Naive thymus-derived CD4-positive, alpha-beta T cell (primary cell): Measurements from ENCODE around the gene LPCAT1. TPM values are rescaled to one million over a fixed set of nuclear protein-coding genes. Genes with fewer than 3 reads are reported as not detected.
"Not testable (repeated sequence)": the region's sequence is repeated elsewhere in the genome, so short reads cannot be mapped to it uniquely, and the experiment has no call there.

Experiments used
- ATAC-seq: fragments of 150-1000 bp; cut with Tn5 transposase; 2 replicates; pipeline ENCODE4 v1.10.0; 2021; ENCODE audit warnings: mild to moderate bottlenecking, moderate library complexity
- CTCF ChIA-PET: fragments of 350-600 bp; sonication (Branson Sonifier 250); formaldehyde crosslinking; loops from one replicate; lab custom pipeline; 2021; ENCODE audit warnings: antibody characterized with exemption; lab: Charles Lee
- POLR2A ChIA-PET: fragments of 350-600 bp; sonication (Branson Sonifier 250); formaldehyde crosslinking; loops from one replicate; lab custom pipeline; 2021; ENCODE audit warnings: antibody characterized with exemption, inconsistent platforms; lab: Charles Lee
- DNase-seq, 9 donors: peaks; one replicate each; pipeline versions ENCODE4 v3.0.0 to v3.0.0-alpha.2; 2020 to 2022; ENCODE audit warnings: mixed read lengths in 1 of 9
- H3K27ac ChIP-seq: one replicate; pipeline ENCODE4 v1.7.0; 2013; ENCODE audit warnings: mild to moderate bottlenecking, low read depth, low read length, moderate library complexity
- H3K27me3 ChIP-seq, 2 donors: one replicate each; pipeline ENCODE4 v1.7.0; 2013; ENCODE audit warnings: low read length in 2 of 2, mild to moderate bottlenecking in 2 of 2, moderate library complexity in 2 of 2; ENCODE audit not compliant: control insufficient read depth in 2 of 2, insufficient read depth in 2 of 2
- H3K36me3 ChIP-seq, 3 experiments: 1 replicate in 2 of 3; 2 replicates in 1 of 3; pipeline ENCODE4 v1.7.0; 2013; ENCODE audit warnings: low read length in 3 of 3, mild to moderate bottlenecking in 3 of 3, moderate library complexity in 1 of 3; ENCODE audit not compliant: insufficient read depth in 3 of 3, control insufficient read depth in 2 of 3
- H3K4me1 ChIP-seq, 2 donors: one replicate each; pipeline ENCODE4 v1.7.0; 2013; ENCODE audit warnings: low read length in 2 of 2, mild to moderate bottlenecking in 2 of 2, moderate library complexity in 1 of 2; ENCODE audit not compliant: control insufficient read depth in 2 of 2, insufficient read depth in 2 of 2
- H3K4me3 ChIP-seq: 2 replicates; pipeline ENCODE4 v1.7.0; 2013; ENCODE audit warnings: mild to moderate bottlenecking, low read length
- H3K9me3 ChIP-seq, 3 experiments: 1 replicate in 2 of 3; 2 replicates in 1 of 3; pipeline ENCODE4 v1.7.0; 2013; ENCODE audit warnings: low read length in 3 of 3; ENCODE audit not compliant: control insufficient read depth in 2 of 3
- H3K27ac Mint-ChIP-seq, 9 donors: one replicate each; pipeline ENCODE4 v1.8.0; 2020 to 2022; ENCODE audit warnings: mixed read lengths in 9 of 9, mild to moderate bottlenecking in 8 of 9, moderate library complexity in 5 of 9, inconsistent platforms in 2 of 9
- H3K27me3 Mint-ChIP-seq, 5 donors: one replicate each; pipeline ENCODE4 v1.8.0; 2021 to 2022; ENCODE audit warnings: mixed read lengths in 5 of 5, mild to moderate bottlenecking in 1 of 5
- H3K36me3 Mint-ChIP-seq, 5 donors: one replicate each; pipeline ENCODE4 v1.8.0; 2020 to 2022; ENCODE audit warnings: mixed read lengths in 5 of 5, mild to moderate bottlenecking in 3 of 5, inconsistent platforms in 1 of 5
- H3K4me1 Mint-ChIP-seq, 7 donors: one replicate each; pipeline ENCODE4 v1.8.0; 2020 to 2022; ENCODE audit warnings: mixed read lengths in 7 of 7, mild to moderate bottlenecking in 3 of 7, inconsistent platforms in 1 of 7
- H3K4me3 Mint-ChIP-seq, 10 donors: one replicate each; pipeline ENCODE4 v1.8.0; 2020 to 2022; ENCODE audit warnings: mild to moderate bottlenecking in 10 of 10, mixed read lengths in 10 of 10, moderate library complexity in 6 of 10, inconsistent platforms in 2 of 10
- H3K9me3 Mint-ChIP-seq, 11 donors: one replicate each; pipeline ENCODE4 v1.8.0; 2020 to 2022; ENCODE audit warnings: mixed read lengths in 11 of 11, mild to moderate bottlenecking in 4 of 11, inconsistent platforms in 1 of 11, moderate library complexity in 1 of 11
- intact Hi-C, 2 donors: fragments of 100-400 bp; cut with micrococcal nuclease; formaldehyde crosslinking; loops; one replicate each; pipeline ENCODE4 v1.15.1; 2023
- polyA plus RNA-seq, 2 donors: library from polyadenylated mRNA; unstranded; fragments of 300-500 nt; fragmentation: Illumina TruSeq; gene quantifications; one replicate each; pipeline ENCODE4 v1.2.3, GENCODE V29; 2021
- total RNA-seq, 6 experiments: library from RNA in 5 of 6; stranded (reverse) in 5 of 6; gene quantifications; 1 replicate in 5 of 6; 2 replicates in 1 of 6; pipeline ENCODE4 v1.2.3 and lab custom pipeline; 2021 to 2026

The LPCAT1 gene
- total and polyA plus RNA-seq, 7 experiments from 2014 or later: 9.9 to 89.4 (median 40.9) TPM

DNA sequence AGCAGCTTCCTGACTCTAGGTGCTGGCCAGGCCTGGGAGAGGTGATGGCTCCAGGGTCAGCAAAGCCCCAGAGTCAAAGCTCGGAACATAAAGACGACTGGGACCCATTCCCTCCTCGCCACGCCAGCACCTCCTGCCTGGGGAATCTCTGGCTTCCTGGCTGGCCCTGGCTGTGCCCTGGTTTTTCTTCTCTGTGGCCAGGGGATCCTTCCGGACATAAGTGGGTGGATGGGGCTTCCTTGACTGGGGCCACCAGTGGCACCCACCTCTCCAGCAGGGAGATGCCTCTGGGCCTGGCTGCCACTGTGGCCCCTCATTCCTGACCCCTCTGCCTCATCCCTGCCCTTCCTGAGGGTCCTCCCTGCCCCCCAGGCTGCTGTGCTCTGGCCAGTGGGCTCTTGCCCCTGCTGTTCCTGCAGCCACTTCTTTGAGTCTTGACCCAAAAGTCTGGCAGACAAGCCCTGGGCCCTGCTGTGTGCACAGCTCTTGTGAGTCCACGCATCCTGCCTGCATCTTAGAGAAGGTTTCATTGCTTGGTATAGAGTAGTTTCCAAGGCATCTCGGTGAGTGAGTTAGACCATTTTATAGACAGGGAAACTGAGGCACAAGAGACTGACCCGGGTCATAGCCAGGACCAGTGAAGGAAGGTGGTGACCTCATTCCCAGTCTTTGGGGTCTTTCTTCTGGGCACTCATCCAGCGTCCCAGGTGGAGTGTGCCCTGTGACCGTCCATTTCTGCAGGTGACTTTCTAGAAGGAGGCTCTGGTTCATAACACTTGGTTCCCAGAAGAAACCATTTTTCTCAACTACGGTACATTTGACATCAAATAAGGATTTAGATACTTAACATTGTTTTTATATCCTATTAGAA, 17.3 kb upstream of the LPCAT1 start:
- no peak overlapping the region for H3K4me3 ChIP-seq
- intact Hi-C loops: no loop called here
- no peaks in the 10 kb centered on the region for H3K27me3 ChIP-seq
- H3K36me3 ChIP-seq: no peaks in the 10 kb centered on the region
- ATAC-seq (no peak), DNase-seq (peak in 1 of 9 donors; percentile 16)
- Mint-ChIP-seq H3K27ac (peak overlapping the region in 5 of 9 donors; percentile 15 to 55 (median 31)), H3K9me3 (peaks cover 0 to 3% (median 0%) of the 10 kb centered on the region in 11 donors), H3K4me1 (peaks cover 15 to 31% (median 20%) of the 10 kb centered on the region in 7 donors), H3K36me3 (peaks cover 0 to 2% (median 0%) of the 10 kb centered on the region in 5 donors), H3K4me3 (no peak overlapping the region), H3K27me3 (peaks cover 0 to 3% (median 0%) of the 10 kb centered on the region in 5 donors)
- H3K9me3 ChIP-seq: peaks cover 0 to 3% (median 0%) of the 10 kb centered on the region in 3 experiments
- POLR2A ChIA-PET: interaction anchor here (0.8 kb wide), 1 partner anchor 40 kb away, joined by 3 read pairs; no protein-coding TSS in a partner anchor
- no peak overlapping the region for H3K27ac ChIP-seq
- CTCF ChIA-PET: no interaction called here
- peaks cover 0 to 11% of the 10 kb centered on the region in 2 donors for H3K4me1 ChIP-seq

DNA sequence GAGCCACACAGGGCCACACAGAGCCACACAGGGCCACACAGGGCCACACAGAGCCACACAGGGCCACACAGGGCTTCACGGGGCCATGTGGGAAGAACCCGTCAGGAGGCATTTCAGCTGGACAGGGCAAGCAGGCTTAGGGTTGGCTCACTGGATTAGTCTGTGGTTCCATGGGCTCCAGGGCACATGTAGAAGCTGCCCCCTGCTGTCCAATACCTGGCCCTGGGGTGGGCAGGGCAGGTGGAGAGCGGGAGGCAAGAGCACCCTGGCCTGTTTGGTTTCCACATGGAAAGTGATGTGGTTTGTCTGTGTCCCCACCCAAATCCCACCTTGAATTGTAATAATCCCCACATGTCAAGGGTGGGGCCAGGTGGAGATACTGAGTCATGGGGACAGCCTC, 16.4 kb upstream of the LPCAT1 start:
- ChIA-PET POLR2A (no interaction called here), CTCF (no interaction called here)
- peak overlapping the region in 4 of 9 donors; percentile 15 to 73 (median 43) for H3K27ac Mint-ChIP-seq
- H3K4me3 Mint-ChIP-seq: no peak overlapping the region
- peak in 1 of 9 donors; percentile 16 for DNase-seq
- H3K9me3 ChIP-seq: peaks cover 0 to 3% (median 0%) of the 10 kb centered on the region in 3 experiments
- no peaks in the 10 kb centered on the region for H3K27me3 ChIP-seq
- H3K9me3 Mint-ChIP-seq: peaks cover 0 to 3% (median 0%) of the 10 kb centered on the region in 11 donors
- H3K4me1 ChIP-seq: peaks cover 7 to 20% of the 10 kb centered on the region in 2 donors
- H3K36me3 ChIP-seq: no peaks in the 10 kb centered on the region
- intact Hi-C loops: no loop called here
- no peak overlapping the region for H3K4me3 ChIP-seq
- peaks cover 0 to 10% (median 0%) of the 10 kb centered on the region in 5 donors for H3K27me3 Mint-ChIP-seq
- H3K36me3 Mint-ChIP-seq: peaks cover 0 to 2% (median 0%) of the 10 kb centered on the region in 5 donors
- H3K27ac ChIP-seq: peak overlapping the region; percentile 35
- no peak for ATAC-seq
- H3K4me1 Mint-ChIP-seq: peaks cover 21 to 32% (median 23%) of the 10 kb centered on the region in 7 donors

DNA sequence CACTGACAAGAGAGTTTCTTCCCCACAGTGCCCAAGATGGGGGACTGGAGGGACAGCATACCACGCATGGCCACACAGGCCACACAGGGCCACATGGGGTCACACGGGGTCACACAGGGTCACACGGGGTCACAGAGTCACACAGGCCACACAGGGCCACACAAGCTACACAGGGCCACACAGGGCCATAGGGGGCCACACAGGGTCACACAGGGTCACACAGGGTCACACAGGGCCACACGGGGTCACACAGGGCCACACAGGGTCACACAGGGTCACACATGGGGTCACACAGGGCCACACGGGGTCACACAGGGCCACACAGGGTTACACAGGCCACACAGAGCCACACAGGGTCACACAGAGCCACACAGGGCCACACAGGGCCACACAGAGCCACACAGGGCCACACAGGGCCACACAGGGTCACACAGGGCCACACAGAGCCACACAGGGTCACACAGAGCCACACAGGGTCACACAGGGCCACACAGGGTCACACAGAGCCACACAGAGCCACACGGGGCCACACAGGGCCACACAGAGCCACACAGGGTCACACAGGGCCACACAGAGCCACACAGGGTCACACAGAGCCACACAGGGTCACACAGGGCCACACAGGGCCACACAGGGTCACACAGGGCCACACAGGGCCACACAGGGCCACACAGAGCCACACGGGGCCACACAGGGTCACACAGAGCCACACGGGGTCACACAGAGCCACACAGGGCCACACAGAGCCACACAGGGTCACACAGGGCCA, 15.8 kb upstream of the LPCAT1 start:
- H3K36me3 Mint-ChIP-seq, H3K36me3 ChIP-seq, ATAC-seq, H3K9me3 Mint-ChIP-seq, POLR2A ChIA-PET, H3K4me3 ChIP-seq, H3K4me3 Mint-ChIP-seq, CTCF ChIA-PET, H3K9me3 ChIP-seq, H3K27me3 ChIP-seq: not testable (repeated sequence)
- H3K4me1 Mint-ChIP-seq: peaks cover 19 to 37% (median 26%) of the 10 kb centered on the region in 7 donors
- intact Hi-C loops: loop anchor here (5.0 kb wide), 2 partner anchors 253 to 263 kb away; partner anchors contain the start of gene NDUFS6 (in 1 of the 2)
- peak overlapping the region; percentile 35 for H3K27ac ChIP-seq
- peaks cover 0 to 15% (median 0%) of the 10 kb centered on the region in 5 donors for H3K27me3 Mint-ChIP-seq
- H3K4me1 ChIP-seq: peaks cover 11 to 22% of the 10 kb centered on the region in 2 donors
- peak overlapping the region in 5 of 9 donors; percentile 53 to 93 (median 84) for H3K27ac Mint-ChIP-seq
- peak in 1 of 9 donors; percentile 16 for DNase-seq

- Histone ChIP-seq H3K27me3 (no peaks in the 10 kb centered on the region), H3K9me3 (peaks cover 0 to 3% (median 0%) of the 10 kb centered on the region in 3 experiments), H3K4me1 (peaks cover 11 to 22% of the 10 kb centered on the region in 2 donors), H3K27ac (peak overlapping the region; percentile 35), H3K36me3 (no peaks in the 10 kb centered on the region), H3K4me3 (no peak overlapping the region)
- ChIA-PET CTCF (interaction anchor here (0.6 kb wide), 1 partner anchor 66 kb away, joined by 3 read pairs; no protein-coding TSS in a partner anchor), POLR2A (interaction anchor here (1.1 kb wide), 1 partner anchor 15 kb away, joined by 4 read pairs; no protein-coding TSS in a partner anchor)
- peaks cover 0 to 3% (median 0%) of the 10 kb centered on the region in 11 donors for H3K9me3 Mint-ChIP-seq
- peaks cover 19 to 37% (median 30%) of the 10 kb centered on the region in 7 donors for H3K4me1 Mint-ChIP-seq
- intact Hi-C loops: loop anchor here (5.0 kb wide), 2 partner anchors 253 to 263 kb away; partner anchors contain the start of gene NDUFS6 (in 1 of the 2)
- ATAC-seq: no peak
- peak overlapping the region in 4 of 10 donors; percentile 15 to 49 (median 25) for H3K4me3 Mint-ChIP-seq
- DNase-seq: peak in 1 of 9 donors; percentile 15
- H3K36me3 Mint-ChIP-seq: peaks cover 0 to 2% (median 0%) of the 10 kb centered on the region in 5 donors
- H3K27me3 Mint-ChIP-seq: peaks cover 0 to 20% (median 0%) of the 10 kb centered on the region in 5 donors
- peak overlapping the region; percentile 48 to 93 (median 81) for H3K27ac Mint-ChIP-seq
These were observed 15.1 kb upstream of the LPCAT1 start for GRCh38 chr5:1538741-1539392.

GRCh38 chr5:1538276-1538675, 14.5 kb upstream of the LPCAT1 start:
- Mint-ChIP-seq H3K27ac (peak overlapping the region; percentile 48 to 93 (median 80)), H3K27me3 (peaks cover 0 to 25% (median 0%) of the 10 kb centered on the region in 5 donors), H3K4me3 (peak overlapping the region in 4 of 10 donors; percentile 15 to 49 (median 25)), H3K4me1 (peaks cover 19 to 37% (median 30%) of the 10 kb centered on the region in 7 donors), H3K36me3 (peaks cover 0 to 2% (median 0%) of the 10 kb centered on the region in 5 donors), H3K9me3 (peaks cover 0 to 3% (median 0%) of the 10 kb centered on the region in 11 donors)
- Histone ChIP-seq H3K9me3 (peaks cover 0 to 3% (median 0%) of the 10 kb centered on the region in 3 experiments), H3K36me3 (no peaks in the 10 kb centered on the region), H3K4me1 (peaks cover 11 to 22% of the 10 kb centered on the region in 2 donors), H3K4me3 (no peak overlapping the region), H3K27me3 (no peaks in the 10 kb centered on the region), H3K27ac (no peak overlapping the region)
- DNase-seq: peak in 1 of 9 donors; percentile 6
- intact Hi-C loops: loop anchor here (5.0 kb wide), 2 partner anchors 254 to 264 kb away; partner anchors contain the start of gene NDUFS6 (in 1 of the 2)
- CTCF ChIA-PET: interaction anchor here (0.6 kb wide), 1 partner anchor 66 kb away, joined by 3 read pairs; no protein-coding TSS in a partner anchor
- POLR2A ChIA-PET: interaction anchor here (1.1 kb wide), 1 partner anchor 14 kb away, joined by 4 read pairs; no protein-coding TSS in a partner anchor
- ATAC-seq: no peak
